ENCODE measurements around the gene CIB4.

The CIB4 gene

DNA sequence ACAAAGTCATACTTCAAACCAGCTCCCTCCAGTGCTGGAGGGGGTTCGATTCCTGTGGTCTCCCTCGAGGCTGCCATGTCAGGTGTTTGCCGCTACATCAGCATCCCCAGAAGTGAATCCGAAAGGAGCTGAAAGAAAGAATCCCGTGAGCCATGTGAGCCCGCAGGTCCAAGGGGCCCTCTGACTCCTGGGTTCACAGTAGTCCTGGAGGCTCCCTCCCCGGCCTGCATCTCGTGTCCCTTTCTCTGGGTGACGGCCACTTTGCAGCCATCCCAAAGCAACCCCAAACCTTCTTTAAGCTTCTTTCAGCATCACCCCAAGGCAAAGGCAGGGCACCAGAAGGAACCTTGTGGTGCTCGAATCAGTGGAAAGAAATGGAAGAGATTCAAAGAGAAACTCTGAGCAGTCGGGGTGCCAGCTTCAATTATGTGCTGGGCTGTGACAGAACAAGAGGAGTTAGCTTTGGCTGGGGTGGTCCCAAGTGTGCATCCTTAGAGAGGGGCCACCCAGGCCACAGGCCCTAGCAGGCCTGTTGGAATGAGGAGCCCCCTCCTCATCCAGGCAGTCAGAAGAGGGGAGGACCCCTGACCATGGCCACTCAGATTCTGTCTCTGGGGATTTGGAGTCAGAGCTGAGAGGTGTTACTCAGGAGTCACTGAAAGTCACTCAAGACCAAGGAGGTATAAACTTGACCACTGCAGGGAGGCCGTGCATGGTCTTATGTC lies 59.7 kb downstream of the CIB4 start:
- DNase-seq: no peak

DNA sequence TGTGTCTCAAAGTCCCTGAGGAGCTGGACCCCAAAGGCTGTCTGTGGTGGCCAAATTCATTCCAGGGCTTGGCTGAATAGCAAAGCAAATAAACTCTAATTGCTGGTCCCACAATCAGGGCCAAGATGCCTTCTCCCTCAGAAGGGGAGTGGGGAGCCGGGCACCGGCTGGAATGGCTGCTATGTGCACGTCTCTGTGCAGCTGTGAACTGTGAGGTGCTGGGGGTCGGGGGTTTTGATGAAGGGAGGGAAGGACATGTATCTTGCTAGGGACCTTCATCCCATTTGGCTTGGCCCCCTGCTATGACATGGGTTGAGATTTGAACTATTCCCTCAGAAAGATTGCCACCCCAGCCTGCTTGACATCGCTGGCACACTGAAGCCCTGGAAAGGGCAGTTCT lies 60.4 kb downstream of the CIB4 start:
- no peak for DNase-seq

DNA sequence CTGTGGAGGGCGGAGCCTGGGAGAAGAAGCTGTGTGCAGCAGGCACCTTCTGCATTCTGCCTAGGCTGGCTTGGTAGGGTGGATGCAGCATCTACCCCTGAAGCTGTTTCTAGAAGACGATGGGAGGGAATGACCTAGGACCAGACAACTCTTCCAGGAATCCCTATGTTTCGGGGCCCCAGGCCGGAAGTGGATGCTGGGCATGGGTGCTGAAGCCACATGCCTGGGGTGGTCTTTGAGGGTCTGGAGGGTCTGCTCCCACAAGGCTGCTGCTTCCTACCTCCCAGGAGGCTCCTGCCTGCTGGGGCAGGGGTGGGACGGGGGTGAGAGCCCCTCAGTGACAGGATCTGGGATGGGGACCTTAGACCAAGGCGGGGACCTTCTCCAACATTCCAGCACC lies 61.0 kb downstream of the CIB4 start:
- no peak for DNase-seq

DNA sequence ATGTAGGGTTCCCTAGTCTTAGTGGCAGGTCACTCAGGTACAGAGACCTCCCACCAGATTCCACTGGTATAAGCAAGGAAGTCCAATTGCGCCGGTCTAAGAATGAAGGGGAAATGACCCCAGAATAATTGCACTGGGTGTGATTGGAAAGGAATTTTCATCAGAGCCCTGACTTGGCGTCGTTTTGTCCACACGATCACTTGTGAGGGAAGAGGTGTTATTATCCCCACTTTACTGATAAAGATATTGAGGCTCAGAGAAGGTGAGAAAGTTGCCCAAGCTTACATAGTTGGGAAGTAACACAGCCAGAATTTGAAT lies 61.5 kb downstream of the CIB4 start:
- no peak for DNase-seq

DNA sequence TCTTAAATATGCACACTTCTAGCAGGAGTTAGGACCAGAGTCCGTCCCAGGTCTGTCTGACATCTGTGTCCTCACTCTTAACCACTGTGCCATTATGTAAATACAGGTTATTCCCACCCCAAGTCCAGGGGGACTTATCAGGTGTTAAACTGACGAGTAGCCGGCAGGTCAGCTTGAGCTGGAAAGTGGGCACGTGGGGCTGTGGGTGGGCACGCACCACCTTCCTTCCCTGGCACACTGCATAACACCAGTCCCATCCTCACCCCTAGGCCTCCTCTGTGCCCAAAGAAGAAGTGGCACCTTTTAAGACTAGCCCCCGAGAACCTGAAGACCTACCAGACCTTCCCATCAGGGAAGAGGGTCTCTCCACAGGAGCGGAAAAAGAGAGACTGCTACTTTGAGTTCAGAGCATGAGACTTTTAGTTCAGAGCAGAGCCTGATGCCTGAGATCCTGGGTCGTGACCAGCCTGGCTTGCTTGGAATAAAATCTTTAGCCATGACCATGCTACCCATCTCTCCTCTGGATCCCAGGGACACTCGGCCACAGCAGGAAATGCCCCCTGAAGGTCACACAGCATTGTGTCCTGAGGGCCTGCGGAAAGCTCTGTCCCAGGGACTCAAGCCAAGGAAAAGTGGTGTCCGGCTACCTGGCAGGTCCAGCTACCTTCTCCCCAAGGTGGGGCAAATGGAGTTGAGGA lies 62.0 kb downstream of the CIB4 start:
- no peak for DNase-seq

DNA sequence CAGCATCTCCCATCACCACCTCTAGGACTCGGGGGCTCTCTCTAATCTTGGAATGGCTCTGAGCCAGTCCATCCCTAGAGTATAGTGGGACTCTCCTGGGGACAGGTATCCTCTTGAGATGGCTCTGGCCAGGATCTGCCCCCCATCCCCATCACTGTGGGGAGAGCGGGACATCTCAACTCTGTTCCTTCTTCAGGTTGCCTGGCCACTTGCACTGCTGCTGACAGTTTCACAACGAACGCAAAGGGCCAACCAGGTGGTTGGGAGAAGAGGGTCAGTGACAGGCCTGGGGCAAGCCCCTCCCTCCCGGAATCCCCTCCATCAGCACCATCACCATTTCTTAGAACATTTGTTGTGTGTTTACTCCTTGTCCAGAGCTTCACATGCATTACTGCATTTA lies 62.6 kb downstream of the CIB4 start:
- no peak for DNase-seq

DNA sequence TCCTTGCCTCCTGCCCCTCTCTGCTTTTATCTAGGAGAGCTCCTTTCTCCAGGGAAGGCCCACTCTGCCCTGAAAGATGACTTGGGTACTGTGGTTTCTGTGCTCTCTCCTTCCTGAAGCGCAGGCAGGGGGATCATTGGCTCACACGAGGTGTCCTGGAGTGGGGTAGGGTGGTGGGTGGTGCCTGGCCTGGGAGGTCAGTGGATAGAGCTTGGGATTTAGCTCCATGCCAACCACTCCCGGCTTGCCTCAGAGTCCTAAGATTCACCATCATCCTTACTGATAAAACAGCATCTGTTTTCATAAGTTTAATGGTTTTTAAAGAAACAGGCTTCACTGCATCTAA lies 63.1 kb downstream of the CIB4 start:
- DNase-seq: no peak

DNA sequence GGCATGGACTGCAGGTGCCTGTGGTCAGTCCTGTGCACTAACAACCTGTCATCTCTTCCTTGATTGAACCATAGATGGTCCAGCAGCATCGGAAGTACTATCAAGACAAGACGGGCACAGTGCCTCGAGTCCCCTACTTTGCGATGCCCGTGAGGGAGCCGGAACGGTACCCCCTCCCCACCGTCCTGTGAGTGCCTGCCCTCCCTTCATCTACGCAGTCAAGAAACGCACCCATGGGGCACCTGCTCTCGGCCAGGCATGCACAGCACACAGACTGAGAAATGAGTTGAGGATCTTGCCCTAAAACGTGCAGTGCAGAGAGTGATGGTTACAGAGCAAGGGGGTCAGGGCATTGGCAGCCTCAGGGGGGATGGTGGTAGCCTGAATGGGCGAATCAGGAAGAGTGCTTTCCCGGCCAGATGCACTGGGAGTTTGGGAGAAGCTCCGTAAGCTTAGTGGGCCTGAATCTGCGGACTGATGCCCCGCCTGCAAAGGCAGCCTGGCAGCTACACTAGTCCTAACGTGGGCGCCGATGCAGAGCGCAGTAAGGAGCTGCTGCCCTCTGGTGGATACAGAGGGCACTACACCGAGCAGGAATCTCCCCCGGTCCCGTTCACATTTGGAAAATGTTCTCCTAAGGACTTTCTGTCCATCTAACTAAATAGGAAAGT lies 63.6 kb downstream of the CIB4 start:
- DNase-seq: peak; percentile 63

DNA sequence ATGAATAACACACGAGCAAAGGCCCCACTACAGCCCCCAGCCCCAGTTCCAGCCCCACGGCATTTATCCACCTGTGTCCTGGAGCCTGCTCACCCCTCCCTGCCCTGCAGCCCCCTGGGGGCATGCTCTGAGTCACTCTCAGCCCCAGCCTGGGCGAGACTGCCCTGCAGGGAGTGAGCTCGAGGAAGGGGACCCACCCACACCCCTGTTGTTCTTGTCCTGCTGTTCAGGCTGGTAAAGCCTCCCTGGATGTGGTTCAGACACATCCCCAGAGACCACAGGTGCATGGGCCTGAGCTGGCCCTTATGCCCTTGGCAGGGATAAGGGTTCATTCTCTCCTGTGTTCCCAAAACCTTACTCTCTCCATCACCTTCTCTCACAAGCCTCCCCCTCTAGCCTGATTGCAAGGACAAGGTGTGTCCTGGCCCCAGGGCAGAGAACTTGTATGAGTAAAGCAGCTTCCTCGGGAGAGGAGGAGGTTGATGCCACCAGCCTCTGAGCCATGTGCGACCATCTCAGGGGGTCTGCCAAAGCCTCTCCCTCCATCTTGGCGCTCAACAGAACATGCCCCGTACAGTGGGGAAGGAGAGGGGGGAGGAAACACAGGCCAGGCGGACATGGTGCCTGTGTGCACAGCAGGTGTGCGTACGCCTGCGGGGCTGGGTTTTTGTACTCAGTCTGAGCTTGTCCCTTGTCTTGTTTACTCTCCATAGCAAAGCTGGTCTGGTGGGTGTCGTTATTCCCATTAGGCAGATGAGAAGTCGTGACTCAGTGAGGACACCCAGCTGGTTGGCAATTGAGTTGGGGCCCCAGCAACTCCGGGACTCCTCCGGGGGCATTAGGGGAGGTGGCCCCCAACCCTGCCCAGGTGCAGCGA lies 64.4 kb downstream of the CIB4 start:
- DNase-seq: no peak

DNA sequence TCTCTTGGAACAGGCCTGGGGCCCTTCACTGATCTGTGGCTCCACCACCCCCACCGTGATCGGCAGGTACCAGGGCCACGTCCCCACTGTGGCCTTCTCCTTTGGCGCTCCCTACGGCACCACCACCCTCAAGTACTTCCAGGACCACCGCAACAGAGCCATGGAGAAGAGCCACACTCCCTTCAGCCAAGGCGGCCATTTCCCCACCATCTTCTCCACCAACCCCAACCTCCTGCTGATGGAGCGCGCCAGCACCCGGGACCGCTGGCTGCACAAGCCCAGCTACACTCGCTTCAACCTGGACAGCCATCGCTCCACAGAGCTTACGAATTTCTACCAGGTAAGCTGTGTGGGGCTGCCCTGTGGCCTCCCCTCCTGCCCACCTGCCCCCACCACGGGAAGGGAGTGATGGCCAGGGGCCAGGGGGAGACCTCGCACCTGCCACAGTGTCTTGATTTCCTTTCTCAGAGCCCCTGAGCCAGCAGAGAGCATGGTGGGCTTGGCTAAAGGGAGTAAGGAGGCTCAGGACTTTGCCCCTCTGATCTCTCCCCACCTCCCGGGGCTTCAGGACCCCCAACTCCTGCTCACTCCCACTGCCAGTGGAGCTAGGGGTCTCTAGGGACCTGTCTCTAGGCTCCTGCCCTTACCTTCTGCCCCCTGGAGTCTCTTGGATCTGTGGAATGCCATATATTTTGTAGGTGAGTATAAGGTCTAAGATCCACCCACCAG lies 65.2 kb downstream of the CIB4 start:
- DNase-seq: no peak

DNA sequence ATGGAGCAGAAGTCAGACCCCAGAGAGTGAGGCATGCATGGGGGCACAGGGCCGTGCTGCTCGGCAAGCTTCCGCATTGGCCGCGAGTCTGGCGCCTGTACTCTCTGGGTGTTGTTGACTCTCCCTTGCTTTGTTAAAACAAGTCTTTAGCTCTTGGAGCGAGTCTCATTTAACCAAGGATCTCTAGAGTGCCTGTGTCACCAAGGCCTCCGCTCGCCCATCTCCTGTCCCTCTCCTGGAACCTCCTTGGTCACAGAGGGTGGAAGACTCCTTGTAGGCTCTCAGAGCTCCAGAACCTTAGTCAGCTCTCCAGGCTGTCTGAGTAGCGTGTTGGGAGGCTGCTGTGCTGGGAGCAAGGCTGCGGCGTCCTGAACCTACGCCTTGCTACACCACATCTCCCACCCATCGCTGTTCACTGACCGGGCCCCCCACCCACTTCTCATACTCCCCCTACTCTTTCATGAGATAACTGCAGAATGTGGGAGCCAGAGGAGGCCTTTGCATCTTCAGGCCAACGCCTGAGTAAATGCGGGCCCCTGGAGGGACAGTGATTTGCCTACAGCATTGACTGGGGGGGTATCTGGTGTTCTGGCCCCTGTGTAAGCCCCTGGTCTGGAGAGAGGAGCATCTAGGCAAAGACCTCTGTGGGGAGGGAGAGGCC lies 66.1 kb downstream of the CIB4 start:
- DNase-seq: no peak

DNA sequence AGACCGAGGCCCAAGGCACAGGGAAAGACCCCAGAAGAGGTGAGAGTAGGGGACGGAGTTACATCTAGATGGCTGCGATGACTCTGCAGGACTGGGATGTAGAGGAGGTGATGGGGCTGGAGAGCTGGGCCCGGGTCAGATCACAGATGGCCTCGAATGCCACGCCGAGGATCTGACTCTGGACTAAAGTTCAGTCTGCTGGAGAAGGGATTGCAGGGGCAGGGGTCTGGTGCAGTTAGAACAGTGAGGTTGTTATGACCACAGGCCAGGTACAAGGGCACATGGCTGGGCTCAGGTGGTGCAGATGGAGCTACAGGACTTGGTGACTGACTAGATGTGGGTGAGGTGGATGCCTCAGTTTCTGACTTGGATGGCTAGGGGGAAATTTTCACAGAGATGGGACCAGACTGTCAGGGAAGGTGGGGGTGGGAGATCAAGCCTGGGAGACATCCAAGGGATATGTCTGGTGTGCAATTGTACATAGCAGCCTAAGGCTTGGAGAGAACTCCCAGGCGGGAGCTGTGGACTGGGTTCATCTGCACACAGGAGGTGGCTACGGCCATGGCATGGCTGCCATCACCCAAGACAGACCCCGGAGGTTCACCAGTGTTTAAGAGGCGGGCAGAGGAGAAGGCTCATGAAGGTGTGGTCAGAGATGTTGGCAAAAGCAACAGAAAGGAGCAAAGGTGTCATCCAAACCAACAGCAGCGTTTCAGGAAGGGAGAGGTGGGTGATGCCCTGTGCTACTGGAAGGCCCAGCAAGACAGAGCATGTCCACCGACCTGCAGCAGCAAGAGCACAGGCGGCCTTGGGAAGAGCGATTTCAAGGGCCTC lies 66.9 kb downstream of the CIB4 start:
- no peak for DNase-seq

DNA sequence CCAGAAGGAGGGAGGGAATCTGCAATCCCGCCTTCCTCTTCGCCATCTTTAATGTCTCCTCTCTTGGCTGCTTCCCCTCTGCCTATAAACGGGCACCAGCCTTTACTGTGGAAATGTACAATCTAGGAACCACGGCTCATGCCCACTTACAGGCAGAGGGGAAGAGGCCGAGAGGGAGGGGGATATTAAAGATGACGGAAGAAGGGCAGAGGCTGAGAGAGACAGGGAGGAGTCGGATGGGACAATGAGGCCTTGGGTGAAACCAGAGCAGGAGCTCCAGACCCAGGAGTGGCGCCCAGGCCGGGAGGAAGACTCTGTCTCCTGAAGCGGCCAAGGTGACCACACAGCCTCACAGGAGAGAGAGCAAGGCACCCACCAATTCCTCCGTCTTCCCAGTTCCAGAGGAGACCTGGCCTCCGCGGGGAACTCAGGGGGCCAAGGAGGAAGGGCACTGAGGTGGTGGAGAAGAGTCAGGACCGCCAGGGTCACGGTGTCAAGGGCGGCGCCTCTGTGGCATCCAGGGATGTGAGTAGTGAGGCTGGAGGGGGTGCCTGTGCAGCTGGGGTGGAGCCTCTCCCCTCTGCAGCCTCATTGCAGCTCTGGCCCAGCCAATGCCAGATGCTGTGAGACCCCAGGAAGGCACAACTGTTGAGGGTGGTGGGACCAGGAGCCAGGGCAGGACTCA lies 67.8 kb downstream of the CIB4 start:
- DNase-seq: no peak

DNA sequence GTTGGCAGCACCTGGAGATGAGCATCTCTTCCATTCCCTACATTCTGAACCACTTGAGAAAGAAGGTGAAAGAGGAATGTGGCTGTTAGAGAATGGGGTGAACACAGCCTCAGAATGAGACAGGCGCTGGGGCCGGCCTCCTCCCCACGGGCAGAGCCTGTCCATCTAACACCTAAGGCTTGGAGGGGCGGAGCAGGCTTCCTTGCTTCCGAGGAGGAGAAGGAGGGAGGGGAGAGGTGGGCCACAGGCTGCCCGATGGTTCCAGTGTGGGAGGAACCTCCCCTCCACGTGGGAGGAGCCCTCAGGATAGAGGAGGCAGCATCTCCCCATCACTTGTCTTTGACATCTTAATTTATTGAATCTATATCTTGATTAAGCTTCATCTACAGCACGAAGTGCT lies 68.6 kb downstream of the CIB4 start:
- DNase-seq: no peak

DNA sequence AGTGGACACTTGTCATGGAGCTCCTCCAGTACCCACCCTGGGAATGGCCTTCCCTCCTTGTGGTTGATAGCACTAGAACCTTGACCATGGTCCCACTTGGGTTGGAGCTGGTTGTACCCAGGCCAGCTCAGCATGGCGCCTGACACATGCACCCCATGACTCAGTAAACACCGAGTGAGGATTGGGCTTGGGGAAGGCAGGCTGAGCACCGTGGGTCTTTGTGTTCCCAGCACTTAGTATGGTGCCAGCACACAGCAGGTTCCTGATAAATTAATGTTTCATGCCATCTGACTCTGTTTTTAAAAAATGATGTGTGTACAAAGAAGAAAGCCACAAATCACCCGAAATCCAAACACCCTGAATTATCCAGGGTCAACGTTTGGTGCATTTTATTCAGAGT lies 69.8 kb downstream of the CIB4 start:
- DNase-seq: no peak

DNA sequence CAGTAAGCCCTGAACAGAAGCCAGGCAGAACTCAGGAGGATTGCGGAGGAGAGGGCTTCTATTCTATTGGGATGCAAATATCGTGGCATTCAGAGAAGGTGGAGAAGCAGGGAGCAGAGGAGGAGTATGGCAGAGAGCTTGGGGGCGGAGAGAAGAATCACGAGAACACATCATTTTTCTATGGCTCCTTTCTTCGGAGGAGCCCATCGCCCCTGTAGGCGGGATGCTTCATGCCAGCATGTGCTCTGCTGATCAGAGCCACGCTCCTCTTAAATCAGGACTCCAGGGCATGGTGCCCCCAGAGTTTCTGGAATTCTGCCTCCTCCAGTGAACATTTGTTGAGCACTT lies 71.1 kb downstream of the CIB4 start:
- no peak for DNase-seq

DNA sequence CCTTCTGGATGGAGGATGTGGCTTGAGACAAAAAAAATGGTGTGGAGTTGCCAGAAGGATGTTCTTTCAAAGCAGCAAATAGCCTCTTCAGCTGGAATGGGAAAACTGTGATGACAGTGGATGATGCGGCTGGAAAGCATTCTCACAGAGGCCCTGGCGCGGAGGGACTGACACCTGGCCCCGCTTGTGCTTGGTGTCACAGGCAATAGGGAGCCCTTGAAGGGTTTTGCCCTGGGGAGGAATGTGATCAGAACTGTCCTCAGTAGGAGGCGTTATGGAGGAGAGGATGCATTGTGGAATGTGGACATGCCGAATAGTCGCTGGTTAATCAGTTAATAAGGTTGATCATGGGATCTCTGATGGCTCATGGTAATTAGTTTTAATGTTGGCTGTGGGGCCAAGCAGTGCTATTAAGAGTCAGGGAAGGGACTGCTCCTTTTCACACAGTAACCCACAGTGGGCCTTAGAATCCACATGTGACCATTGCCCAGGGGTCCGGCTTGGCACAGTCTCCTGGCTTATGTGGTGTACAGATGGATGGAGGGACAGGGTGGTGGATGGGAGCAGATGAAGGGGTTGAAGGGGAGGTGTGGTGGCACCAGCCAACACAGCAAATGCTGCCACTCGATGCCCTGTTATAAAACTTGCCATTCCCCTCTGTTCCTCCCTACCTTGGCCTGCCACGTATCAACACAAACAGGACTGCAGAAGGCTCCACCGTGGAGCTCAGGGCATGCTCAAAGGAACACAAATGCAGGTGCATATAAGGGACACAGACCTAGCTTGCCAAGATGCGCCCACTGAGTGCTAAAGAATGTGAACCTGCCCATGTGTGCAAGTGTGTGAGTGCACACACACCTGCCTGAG lies 71.7 kb downstream of the CIB4 start:
- DNase-seq: no peak

DNA sequence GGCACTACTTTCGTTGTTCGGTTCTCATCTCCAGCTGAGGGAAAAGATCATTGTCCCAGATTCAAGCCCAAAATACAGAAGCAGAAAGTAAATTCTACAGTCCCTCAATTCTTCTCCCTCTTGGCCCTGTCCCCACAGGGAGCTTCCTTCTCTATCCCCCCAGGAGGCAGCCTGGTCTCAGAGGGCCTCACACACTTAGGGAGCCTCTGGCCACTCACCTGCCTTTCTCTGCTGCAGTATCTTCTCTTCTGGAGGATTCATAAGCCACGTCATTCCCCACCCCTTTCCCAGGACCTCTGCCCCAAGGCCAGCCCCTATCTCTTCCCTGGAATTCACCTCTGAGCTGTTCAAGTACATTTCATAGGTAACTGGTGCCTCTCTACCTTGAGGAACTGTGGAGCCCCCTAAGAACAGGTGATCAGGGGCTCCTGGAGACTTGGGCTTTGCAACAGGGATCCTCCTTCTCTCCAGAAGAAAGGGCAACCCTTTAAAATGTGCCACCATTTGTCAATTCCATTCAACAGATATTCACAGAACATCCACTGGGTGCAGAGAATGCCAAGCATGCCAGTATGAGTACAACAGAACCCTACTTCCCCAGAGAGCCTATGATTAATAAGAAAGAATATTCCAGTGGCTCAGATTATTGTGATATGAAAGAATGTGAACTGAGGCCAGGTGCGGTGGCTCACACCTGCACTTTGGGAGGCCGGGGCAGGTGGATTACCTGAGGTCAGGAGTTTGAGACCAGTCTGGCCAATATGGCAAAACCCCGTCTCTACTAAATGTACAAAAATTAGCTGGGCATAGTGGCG lies 72.9 kb downstream of the CIB4 start:
- no peak for DNase-seq

DNA sequence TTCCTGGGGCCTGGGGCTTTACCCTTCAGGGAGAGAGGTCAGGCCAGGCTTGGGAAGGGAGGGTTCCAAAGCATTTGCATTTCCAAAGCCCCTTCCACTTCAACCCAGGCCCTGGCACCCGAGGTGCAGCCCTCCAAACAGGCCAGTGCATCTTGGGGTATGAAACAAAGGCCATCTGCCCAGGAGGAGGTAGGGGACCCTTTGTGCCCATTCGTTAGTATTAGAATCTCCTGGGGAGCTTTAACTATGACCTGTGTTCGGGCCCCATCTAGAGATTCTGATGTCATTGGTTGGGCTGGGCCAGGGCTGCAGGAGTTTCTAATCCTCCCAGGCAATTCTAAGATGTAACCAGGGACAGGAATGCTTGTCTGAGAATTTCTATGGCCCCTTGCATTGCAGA lies 73.6 kb downstream of the CIB4 start:
- no peak for DNase-seq

All from fibroblast of skin of scalp (primary cell).